ENCODE data around the gene COL27A1. TPM values are rescaled to one million over a fixed set of nuclear protein-coding genes. Genes with fewer than 3 reads are reported as not detected.

COL27A1 gene
- total RNA-seq, 1 experiment from 2014 or later: 20.1 TPM

DNA sequence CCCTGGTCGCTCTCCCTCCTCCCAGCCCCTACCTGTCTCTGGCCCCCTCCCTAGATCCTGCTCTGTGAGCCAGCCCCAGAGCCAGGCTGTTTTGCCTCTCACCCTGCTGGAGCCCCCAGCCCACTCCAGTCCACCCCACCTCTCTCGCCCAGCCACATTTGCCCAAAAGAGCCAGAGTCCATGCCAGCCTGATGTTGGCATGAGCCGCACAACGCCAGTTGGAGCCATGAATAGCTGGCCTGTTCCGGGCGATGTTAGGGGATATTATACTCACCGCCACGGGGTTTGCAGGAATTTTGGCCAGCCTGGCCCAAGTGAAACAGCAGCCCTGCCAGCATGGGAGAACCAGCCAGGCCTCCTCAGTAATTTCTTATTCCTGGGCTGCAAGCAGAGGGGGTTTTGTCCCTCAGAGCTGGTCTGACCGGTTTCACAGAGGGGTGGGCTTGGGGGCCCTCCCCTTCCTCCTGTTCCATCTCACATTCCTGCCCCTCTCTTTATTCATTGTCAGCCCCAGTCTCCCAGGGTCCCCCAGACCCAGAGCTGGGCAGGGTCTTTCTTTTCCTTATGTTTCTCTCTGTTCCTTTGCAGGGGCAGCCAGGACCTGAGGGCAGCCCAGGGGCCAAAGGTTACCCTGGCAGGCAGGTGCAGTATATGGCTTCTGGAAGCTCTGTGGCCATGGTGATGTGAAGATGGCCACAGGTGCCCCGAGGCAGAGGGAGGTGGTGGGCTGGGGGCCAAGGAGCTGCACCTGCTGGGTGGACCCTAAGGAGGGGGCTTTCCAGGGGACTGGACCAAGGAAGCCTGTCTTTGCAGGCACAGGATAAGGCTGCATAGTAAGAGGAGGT is 50.1 kb downstream of the COL27A1 start:
- Mint-ChIP-seq H3K27me3 (ENCODE audit: unreplicated experiment) (no peaks in the 10 kb centered on the region), H3K36me3 (ENCODE audit: insufficient read depth, unreplicated experiment) (no peaks in the 10 kb centered on the region), H3K4me3 (ENCODE audit: low read depth, unreplicated experiment) (no peak overlapping the region), H3K27ac (ENCODE audit: unreplicated experiment) (no peak overlapping the region), H3K4me1 (ENCODE audit: low read depth, unreplicated experiment) (no peaks in the 10 kb centered on the region), H3K9me3 (ENCODE audit: low read depth, unreplicated experiment) (no peaks in the 10 kb centered on the region)
- intact Hi-C loops (cut with micrococcal nuclease; ENCODE audit: unreplicated experiment): no loop called here
- CTCF ChIA-PET: no interaction called here
- DNase-seq: no peak
- no TSS peak for BruUV-seq (replicated peaks)
- TF ChIP-seq, protein P1, sequence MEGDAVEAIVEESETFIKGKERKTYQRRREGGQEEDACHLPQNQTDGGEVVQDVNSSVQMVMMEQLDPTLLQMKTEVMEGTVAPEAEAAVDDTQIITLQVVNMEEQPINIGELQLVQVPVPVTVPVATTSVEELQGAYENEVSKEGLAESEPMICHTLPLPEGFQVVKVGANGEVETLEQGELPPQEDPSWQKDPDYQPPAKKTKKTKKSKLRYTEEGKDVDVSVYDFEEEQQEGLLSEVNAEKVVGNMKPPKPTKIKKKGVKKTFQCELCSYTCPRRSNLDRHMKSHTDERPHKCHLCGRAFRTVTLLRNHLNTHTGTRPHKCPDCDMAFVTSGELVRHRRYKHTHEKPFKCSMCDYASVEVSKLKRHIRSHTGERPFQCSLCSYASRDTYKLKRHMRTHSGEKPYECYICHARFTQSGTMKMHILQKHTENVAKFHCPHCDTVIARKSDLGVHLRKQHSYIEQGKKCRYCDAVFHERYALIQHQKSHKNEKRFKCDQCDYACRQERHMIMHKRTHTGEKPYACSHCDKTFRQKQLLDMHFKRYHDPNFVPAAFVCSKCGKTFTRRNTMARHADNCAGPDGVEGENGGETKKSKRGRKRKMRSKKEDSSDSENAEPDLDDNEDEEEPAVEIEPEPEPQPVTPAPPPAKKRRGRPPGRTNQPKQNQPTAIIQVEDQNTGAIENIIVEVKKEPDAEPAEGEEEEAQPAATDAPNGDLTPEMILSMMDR (IDR thresholded peaks at IDR 0.05; ENCODE audit: unreplicated experiment): no peak

DNA sequence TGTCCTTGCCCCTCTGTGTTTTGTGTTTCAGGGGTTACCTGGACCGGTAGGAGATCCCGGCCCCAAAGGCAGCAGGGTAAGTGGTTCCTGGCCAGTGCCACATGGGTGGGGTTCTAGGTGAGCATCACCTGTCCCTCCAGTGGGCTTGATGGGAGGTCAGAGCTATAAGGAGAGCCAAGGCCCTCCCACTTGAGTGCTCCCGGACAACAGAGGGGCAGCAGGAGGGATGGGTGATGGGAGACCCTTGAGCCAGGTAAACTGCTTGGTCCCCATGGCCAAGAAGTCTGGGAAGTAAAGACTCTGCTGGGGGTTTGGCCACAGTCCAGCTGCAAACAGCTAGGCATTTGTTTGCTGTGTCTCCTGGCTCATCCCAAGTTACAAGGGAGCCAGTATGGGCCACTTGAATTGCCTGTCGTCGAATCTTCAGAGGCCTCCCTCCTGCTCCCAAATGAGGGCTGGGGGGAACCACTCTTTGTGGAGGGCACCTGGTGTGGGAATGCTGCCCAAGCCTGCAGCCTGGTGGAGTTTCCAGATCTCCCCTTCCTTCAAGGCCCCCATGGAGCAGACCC is 51.0 kb downstream of the COL27A1 start:
- H3K4me3 Mint-ChIP-seq (ENCODE audit: low read depth, unreplicated experiment): no peak overlapping the region
- DNase-seq: no peak
- no peaks in the 10 kb centered on the region for H3K9me3 Mint-ChIP-seq (ENCODE audit: low read depth, unreplicated experiment)
- no peak overlapping the region for H3K27ac Mint-ChIP-seq (ENCODE audit: unreplicated experiment)
- H3K27me3 Mint-ChIP-seq (ENCODE audit: unreplicated experiment): no peaks in the 10 kb centered on the region
- CTCF ChIA-PET: no interaction called here
- BruUV-seq (replicated peaks): no TSS peak
- intact Hi-C loops (cut with micrococcal nuclease; ENCODE audit: unreplicated experiment): no loop called here
- no peaks in the 10 kb centered on the region for H3K4me1 Mint-ChIP-seq (ENCODE audit: low read depth, unreplicated experiment)
- H3K36me3 Mint-ChIP-seq (ENCODE audit: insufficient read depth, unreplicated experiment): no peaks in the 10 kb centered on the region
- TF ChIP-seq, protein P1 (IDR thresholded peaks at IDR 0.05; ENCODE audit: unreplicated experiment): no peak

DNA sequence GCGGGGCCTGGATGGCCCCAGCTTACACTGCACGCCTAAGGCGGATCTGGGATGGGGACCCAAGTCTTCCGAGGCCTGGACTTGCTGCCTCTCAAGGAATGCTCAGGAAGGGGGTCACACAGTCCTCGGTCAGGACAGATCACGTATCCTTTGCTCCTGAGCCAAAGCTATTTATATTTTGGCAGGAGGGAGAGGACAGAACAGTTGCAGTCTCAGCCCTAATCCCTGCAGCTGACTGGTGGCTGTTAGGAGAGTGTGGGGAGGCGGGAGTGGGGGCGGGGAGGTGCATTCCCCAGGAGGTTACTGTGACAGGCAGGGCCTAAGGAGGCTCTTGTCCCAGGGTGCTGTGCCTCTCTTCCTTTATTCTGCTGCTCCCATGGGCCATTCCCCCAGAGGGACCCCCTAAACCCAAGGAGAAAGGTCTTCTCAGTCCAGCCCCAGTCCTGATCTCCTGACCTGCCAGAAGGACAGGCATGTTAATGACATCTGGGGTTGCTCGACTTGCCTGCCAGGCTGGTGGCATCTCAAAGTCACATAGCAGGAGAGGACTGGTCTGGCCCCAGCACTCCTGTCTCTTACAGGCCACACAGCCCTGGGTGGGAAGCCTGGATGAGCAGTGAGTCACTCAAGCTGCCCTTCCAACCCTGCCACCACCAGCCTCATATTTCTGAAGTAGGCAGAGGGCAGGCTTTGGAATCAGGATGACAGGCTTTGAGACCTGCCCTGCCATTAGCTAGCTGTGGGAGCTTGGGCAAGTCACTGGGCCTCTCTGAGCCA is 51.9 kb downstream of the COL27A1 start:
- CTCF ChIA-PET: no interaction called here
- no peaks in the 10 kb centered on the region for H3K9me3 Mint-ChIP-seq (ENCODE audit: low read depth, unreplicated experiment)
- no peak for DNase-seq
- H3K36me3 Mint-ChIP-seq (ENCODE audit: insufficient read depth, unreplicated experiment): no peaks in the 10 kb centered on the region
- H3K4me3 Mint-ChIP-seq (ENCODE audit: low read depth, unreplicated experiment): no peak overlapping the region
- no peaks in the 10 kb centered on the region for H3K4me1 Mint-ChIP-seq (ENCODE audit: low read depth, unreplicated experiment)
- BruUV-seq (replicated peaks): no TSS peak
- no peak overlapping the region for H3K27ac Mint-ChIP-seq (ENCODE audit: unreplicated experiment)
- no peaks in the 10 kb centered on the region for H3K27me3 Mint-ChIP-seq (ENCODE audit: unreplicated experiment)
- TF ChIP-seq, protein P1 (IDR thresholded peaks at IDR 0.05; ENCODE audit: unreplicated experiment): no peak
- intact Hi-C loops (cut with micrococcal nuclease; ENCODE audit: unreplicated experiment): no loop called here

DNA sequence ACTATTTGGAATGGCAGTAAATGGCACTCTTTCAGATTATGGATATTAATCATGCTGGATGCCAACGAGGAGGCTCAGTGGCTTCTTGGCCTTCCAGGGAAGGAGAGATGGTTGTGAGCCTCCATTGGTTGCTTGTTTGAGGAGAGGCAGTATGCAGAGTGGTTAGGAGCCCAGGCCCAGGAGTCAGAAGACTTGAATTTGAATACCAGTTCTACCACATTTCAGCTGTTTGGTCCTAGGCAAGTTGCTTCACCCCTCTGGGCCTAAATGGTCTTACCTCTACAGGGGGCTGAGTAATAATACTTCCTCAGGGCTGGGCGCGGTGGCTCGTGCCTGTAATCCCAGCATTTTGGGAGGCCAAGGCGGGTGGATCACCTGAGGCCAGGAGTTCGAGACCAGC is 52.5 kb downstream of the COL27A1 start:
- Mint-ChIP-seq H3K9me3 (ENCODE audit: low read depth, unreplicated experiment) (no peaks in the 10 kb centered on the region), H3K27me3 (ENCODE audit: unreplicated experiment) (no peaks in the 10 kb centered on the region), H3K4me1 (ENCODE audit: low read depth, unreplicated experiment) (no peaks in the 10 kb centered on the region), H3K36me3 (ENCODE audit: insufficient read depth, unreplicated experiment) (no peaks in the 10 kb centered on the region), H3K4me3 (ENCODE audit: low read depth, unreplicated experiment) (no peak overlapping the region), H3K27ac (ENCODE audit: unreplicated experiment) (no peak overlapping the region)
- BruUV-seq (replicated peaks): no TSS peak
- no peak for DNase-seq
- intact Hi-C loops (cut with micrococcal nuclease; ENCODE audit: unreplicated experiment): no loop called here
- TF ChIP-seq, protein P1 (IDR thresholded peaks at IDR 0.05; ENCODE audit: unreplicated experiment): no peak
- CTCF ChIA-PET: no interaction called here
